ENCODE data around the gene ESYT1.

The ESYT1 gene

GRCh38 chr12:56157201-56158028, 29.3 kb downstream of the ESYT1 start:
- peak; percentile 76 for DNase-seq

GRCh38 chr12:56158029-56158925, 30.2 kb downstream of the ESYT1 start, which contains the start of gene MYL6:
MYL6 (plus strand) TSS chr12:56158359; CDS start chr12:56158402, 43 bp downstream.
- peak; percentile 93 for DNase-seq

- DNase-seq, result peak; percentile 16
These were observed 30.9 kb downstream of the ESYT1 start for GRCh38 chr12:56158926-56159461.

GRCh38 chr12:56159482-56160192, 31.6 kb downstream of the ESYT1 start:
- DNase-seq, result no peak

GRCh38 chr12:56160193-56160763, 32.2 kb downstream of the ESYT1 start:
- DNase-seq, result no peak

GRCh38 chr12:56160894-56161689, 33.0 kb downstream of the ESYT1 start:
- no peak for DNase-seq

- DNase-seq, result no peak
These were observed 33.8 kb downstream of the ESYT1 start for GRCh38 chr12:56161690-56162351.

GRCh38 chr12:56162468-56163290, 34.6 kb downstream of the ESYT1 start:
- no peak for DNase-seq

GRCh38 chr12:56163533-56164344, 35.7 kb downstream of the ESYT1 start:
- DNase-seq, result no peak

- no peak for DNase-seq
These were observed 36.3 kb downstream of the ESYT1 start for GRCh38 chr12:56164345-56164729.

GRCh38 chr12:56165369-56165768, 37.3 kb downstream of the ESYT1 start:
- no peak for DNase-seq

GRCh38 chr12:56169229-56169759, 41.2 kb downstream of the ESYT1 start:
- no peak for DNase-seq

GRCh38 chr12:56172839-56173238, 44.8 kb downstream of the ESYT1 start:
- DNase-seq, result no peak

- DNase-seq, result no peak
These were observed 50.3 kb downstream of the ESYT1 start for GRCh38 chr12:56178347-56178746.

- DNase-seq, result no peak
These were observed 58.9 kb downstream of the ESYT1 start for GRCh38 chr12:56186957-56187356.

- no peak for DNase-seq
These were observed 60.2 kb downstream of the ESYT1 start for GRCh38 chr12:56188131-56188777.

GRCh38 chr12:56188778-56189098, 60.7 kb downstream of the ESYT1 start:
- no peak for DNase-seq

- DNase-seq, result peak; percentile 83
These were observed 61.2 kb downstream of the ESYT1 start, which contains the start of gene SMARCC2 for GRCh38 chr12:56189099-56189917. SMARCC2 (minus strand) TSS chr12:56189483; CDS start chr12:56189461, 22 bp downstream.
